Panc1 (cell line): ENCODE measurements around the gene STRA6. TPM values are rescaled to one million over a fixed set of nuclear protein-coding genes. Genes with fewer than 3 reads are reported as not detected.

Experiments used
- ATAC-seq: fragments of 200-7000 bp; cut with Tn5 transposase; 2 replicates; pipeline ENCODE4 v1.9.1; 2020; ENCODE audit warnings: mild to moderate bottlenecking, moderate library complexity
- BruUV-seq: library from RNA; stranded (reverse); fragments of 400-500 nt; replicated peaks from 2 replicates; lab custom pipeline; 2021; lab: Mats Ljungman, UMichigan
- CTCF ChIA-PET: fragments of 300-600 bp; sonication (Branson Sonifier 250); formaldehyde crosslinking; loops from one replicate; lab custom pipeline; 2022; ENCODE audit warnings: antibody characterized with exemption; lab: Charles Lee
- POLR2A ChIA-PET: fragments of 300-600 bp; sonication (Branson Sonifier 250); formaldehyde crosslinking; loops from one replicate; lab custom pipeline; 2022; ENCODE audit warnings: antibody characterized with exemption; lab: Charles Lee
- DNase-seq: peaks from one replicate; pipeline ENCODE4 v3.0.0-alpha.2; 2010; ENCODE audit warnings: low read depth, low spot score
- H3K27ac ChIP-seq: 2 replicates; pipeline ENCODE4 v1.5.1; 2011; ENCODE audit warnings: mild to moderate bottlenecking, low read length, inconsistent platforms
- H3K27me3 ChIP-seq: fragments of 200-500 bp; sonication (Bioruptor generic); 2 replicates; pipeline ENCODE4 v1.6.0; 2014; ENCODE audit warnings: low read length, inconsistent platforms; ENCODE audit not compliant: control insufficient read depth, insufficient read depth
- H3K36me3 ChIP-seq: fragments of 200-500 bp; sonication (Bioruptor generic); 2 replicates; pipeline ENCODE4 v1.5.1; 2014; ENCODE audit warnings: inconsistent platforms, mild to moderate bottlenecking, low read length, moderate library complexity; ENCODE audit not compliant: control insufficient read depth, insufficient read depth
- H3K4me1 ChIP-seq: 2 replicates; pipeline ENCODE4 v1.5.1; 2011; ENCODE audit warnings: inconsistent platforms, mild to moderate bottlenecking, low read length, moderate library complexity; ENCODE audit not compliant: control insufficient read depth, insufficient read depth
- H3K4me3 ChIP-seq, 2 experiments: 2 replicates each; pipeline ENCODE4 v1.5.1; 2011 to 2012; ENCODE audit warnings: low read depth in 2 of 2, low read length in 2 of 2, mild to moderate bottlenecking in 2 of 2, inconsistent platforms in 1 of 2, moderate library complexity in 1 of 2
- H3K9me3 ChIP-seq: fragments of 200-500 bp; sonication (Bioruptor generic); 2 replicates; pipeline ENCODE4 v1.5.1; 2014; ENCODE audit warnings: low read depth, mild to moderate bottlenecking, inconsistent platforms, low read length, moderate library complexity; ENCODE audit not compliant: control insufficient read depth, insufficient read depth
- CTCF ChIP-seq: fragments of 450-650 bp; IDR thresholded peaks from 2 replicates; pipeline ENCODE4 v1.5.1; 2017; ENCODE audit warnings: mild to moderate bottlenecking
- POLR2AphosphoS5 ChIP-seq: IDR thresholded peaks from 2 replicates; pipeline ENCODE4 v1.6.1; 2012; ENCODE audit warnings: mild to moderate bottlenecking, low read depth, low read length, moderate library complexity
- REST ChIP-seq, 2 experiments: IDR thresholded peaks; 2 replicates each; pipeline ENCODE4 v1.6.1; 2011 to 2012; ENCODE audit warnings: low read depth in 2 of 2, control low read depth in 1 of 2, low read length in 1 of 2, mild to moderate bottlenecking in 1 of 2, moderate library complexity in 1 of 2; ENCODE audit not compliant: insufficient read depth in 1 of 2
- SIN3A ChIP-seq: IDR thresholded peaks from 2 replicates; pipeline ENCODE4 v1.6.1; 2012; ENCODE audit warnings: low read depth, mild to moderate bottlenecking, low read length, moderate library complexity, borderline replicate concordance; ENCODE audit not compliant: insufficient read depth
- TCF7L2 ChIP-seq: IDR thresholded peaks from 2 replicates; pipeline ENCODE4 v1.6.1; 2011; ENCODE audit warnings: mild to moderate bottlenecking, low read depth, low read length, inconsistent platforms
- in situ Hi-C: cut with HindIII; loops from 2 replicates; pipeline ENCODE4 v1.10.0; 2016; ENCODE audit warnings: low sequenced_read_pairs, low pct_unique_long_range_greater_than_20kb
- intact Hi-C: fragments of 100-400 bp; cut with micrococcal nuclease; formaldehyde crosslinking; loops from one replicate; pipeline ENCODE4 v1.10.0; 2022; ENCODE audit not compliant: unreplicated experiment
- total RNA-seq: library from RNA; stranded (reverse); gene quantifications from one replicate; pipeline ENCODE4 v1.2.1, GENCODE V29; 2021; ENCODE audit not compliant: unreplicated experiment

The STRA6 gene
- total RNA-seq, 1 experiment from 2014 or later, result 1.1 TPM

- intact Hi-C loops, result no loop called here
- H3K36me3 ChIP-seq, result no peaks in the 10 kb centered on the region
- no peak for DNase-seq
- in situ Hi-C loops, result no loop called here
- ATAC-seq, result no peak
- H3K27me3 ChIP-seq, result no peaks in the 10 kb centered on the region
- peaks cover 3% of the 10 kb centered on the region; the same call in 1 of the 2 replicates for H3K4me1 ChIP-seq
- no peak overlapping the region for H3K27ac ChIP-seq
- BruUV-seq, result no TSS peak
- no peak overlapping the region for H3K4me3 ChIP-seq
- ChIA-PET POLR2A (no interaction called here), CTCF (no interaction called here)
- TF ChIP-seq REST (IDR thresholded peaks at IDR 0.05; ENCODE audit: insufficient read depth in 1 of 2, low read depth in 2 of 2, low read length in 1 of 2) (no peak), TCF7L2 (no peak), SIN3A (no peak), CTCF (no peak), POLR2AphosphoS5 (no peak)
- no peaks in the 10 kb centered on the region for H3K9me3 ChIP-seq
These were observed 30.8 kb upstream of the STRA6 start for GRCh38 chr15:74233373-74233772.

GRCh38 chr15:74231475-74231874, 28.9 kb upstream of the STRA6 start:
- in situ Hi-C loops, result no loop called here
- ChIA-PET POLR2A (no interaction called here), CTCF (no interaction called here)
- TF ChIP-seq REST (IDR thresholded peaks at IDR 0.05; ENCODE audit: insufficient read depth in 1 of 2, low read depth in 2 of 2, low read length in 1 of 2) (no peak), TCF7L2 (no peak), SIN3A (no peak), CTCF (no peak), POLR2AphosphoS5 (no peak)
- H3K36me3 ChIP-seq, result no peaks in the 10 kb centered on the region
- H3K4me1 ChIP-seq, result peaks cover 3% of the 10 kb centered on the region; the same call in 1 of the 2 replicates
- no peak overlapping the region for H3K27ac ChIP-seq
- intact Hi-C loops, result no loop called here
- no peaks in the 10 kb centered on the region for H3K27me3 ChIP-seq
- H3K9me3 ChIP-seq, result no peaks in the 10 kb centered on the region
- ATAC-seq (no peak), DNase-seq (no peak)
- no TSS peak for BruUV-seq
- no peak overlapping the region for H3K4me3 ChIP-seq
